HL-60 (cell line): ENCODE measurements around the gene ELFN2.

Experiments used
- DNase-seq, 2 experiments: peaks; one replicate each; pipeline ENCODE4 v3.0.0-alpha.2; 2010 to 2020; ENCODE audit warnings: low read depth in 1 of 2, low spot score in 1 of 2
- H3K27ac ChIP-seq: fragments of 250-450 bp; sonication (Bioruptor Pico); replicated peaks from 2 replicates; pipeline ENCODE4 v1.5.1; 2020; ENCODE audit warnings: mild to moderate bottlenecking, moderate library complexity
- H3K27me3 ChIP-seq: fragments of 250-450 bp; sonication (Bioruptor Pico); 2 replicates; pipeline ENCODE4 v1.5.1; 2021; ENCODE audit warnings: mild to moderate bottlenecking, moderate library complexity; ENCODE audit not compliant: insufficient read depth, poor library complexity, severe bottlenecking
- H3K4me3 ChIP-seq: replicated peaks from 2 replicates; pipeline ENCODE4 v1.5.1; 2011; ENCODE audit warnings: mild to moderate bottlenecking, control low read depth, low read length; ENCODE audit not compliant: insufficient read depth
- GABPA ChIP-seq: IDR thresholded peaks from 2 replicates; pipeline ENCODE4 v1.6.1; 2012; ENCODE audit warnings: low read depth
- POLR2AphosphoS5 ChIP-seq: IDR thresholded peaks from 2 replicates; pipeline ENCODE4 v1.6.1; 2012; ENCODE audit warnings: low read depth
- SPI1 ChIP-seq: IDR thresholded peaks from 2 replicates; pipeline ENCODE4 v1.6.1; 2012; ENCODE audit warnings: low read depth, mild to moderate bottlenecking, borderline replicate concordance
- TF ChIP-seq, protein P1 (sequence below): IDR thresholded peaks from 2 replicates; pipeline ENCODE4 v1.6.1; 2012; ENCODE audit warnings: low read depth; ENCODE audit not compliant: insufficient replicate concordance
- TF ChIP-seq, protein P2 (sequence below): IDR thresholded peaks from one replicate; pipeline ENCODE4 v1.5.1; 2011; ENCODE audit warnings: low read length, control low read depth, inconsistent platforms; ENCODE audit not compliant: insufficient read depth

Gene ELFN2

DNA sequence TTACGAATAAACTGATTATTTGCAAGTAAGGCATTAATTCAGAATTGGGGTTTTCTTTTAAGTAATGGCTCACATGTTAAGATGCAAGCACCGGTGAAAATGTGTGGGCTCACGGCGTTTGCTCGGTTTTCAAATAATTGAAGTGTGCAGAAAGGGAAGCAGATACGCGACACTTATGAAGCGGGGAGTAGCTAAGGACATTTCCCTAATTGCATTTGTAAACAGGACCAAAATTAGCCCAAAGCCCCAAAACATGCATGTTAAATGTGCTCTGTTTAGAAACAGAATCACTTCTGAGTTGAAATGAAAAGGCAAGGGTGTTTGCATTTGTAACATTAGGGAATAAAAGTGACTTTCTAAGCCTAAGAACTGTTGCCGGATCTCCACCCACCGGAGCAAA lies 61.3 kb downstream of the ELFN2 start:
- no peak overlapping the region for H3K27ac ChIP-seq
- DNase-seq = no peak
- H3K27me3 ChIP-seq = no peaks in the 10 kb centered on the region
- TF ChIP-seq POLR2AphosphoS5 (no peak), GABPA (no peak), SPI1 (no peak)
- TF ChIP-seq, protein P1, sequence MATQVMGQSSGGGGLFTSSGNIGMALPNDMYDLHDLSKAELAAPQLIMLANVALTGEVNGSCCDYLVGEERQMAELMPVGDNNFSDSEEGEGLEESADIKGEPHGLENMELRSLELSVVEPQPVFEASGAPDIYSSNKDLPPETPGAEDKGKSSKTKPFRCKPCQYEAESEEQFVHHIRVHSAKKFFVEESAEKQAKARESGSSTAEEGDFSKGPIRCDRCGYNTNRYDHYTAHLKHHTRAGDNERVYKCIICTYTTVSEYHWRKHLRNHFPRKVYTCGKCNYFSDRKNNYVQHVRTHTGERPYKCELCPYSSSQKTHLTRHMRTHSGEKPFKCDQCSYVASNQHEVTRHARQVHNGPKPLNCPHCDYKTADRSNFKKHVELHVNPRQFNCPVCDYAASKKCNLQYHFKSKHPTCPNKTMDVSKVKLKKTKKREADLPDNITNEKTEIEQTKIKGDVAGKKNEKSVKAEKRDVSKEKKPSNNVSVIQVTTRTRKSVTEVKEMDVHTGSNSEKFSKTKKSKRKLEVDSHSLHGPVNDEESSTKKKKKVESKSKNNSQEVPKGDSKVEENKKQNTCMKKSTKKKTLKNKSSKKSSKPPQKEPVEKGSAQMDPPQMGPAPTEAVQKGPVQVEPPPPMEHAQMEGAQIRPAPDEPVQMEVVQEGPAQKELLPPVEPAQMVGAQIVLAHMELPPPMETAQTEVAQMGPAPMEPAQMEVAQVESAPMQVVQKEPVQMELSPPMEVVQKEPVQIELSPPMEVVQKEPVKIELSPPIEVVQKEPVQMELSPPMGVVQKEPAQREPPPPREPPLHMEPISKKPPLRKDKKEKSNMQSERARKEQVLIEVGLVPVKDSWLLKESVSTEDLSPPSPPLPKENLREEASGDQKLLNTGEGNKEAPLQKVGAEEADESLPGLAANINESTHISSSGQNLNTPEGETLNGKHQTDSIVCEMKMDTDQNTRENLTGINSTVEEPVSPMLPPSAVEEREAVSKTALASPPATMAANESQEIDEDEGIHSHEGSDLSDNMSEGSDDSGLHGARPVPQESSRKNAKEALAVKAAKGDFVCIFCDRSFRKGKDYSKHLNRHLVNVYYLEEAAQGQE = no peak
- TF ChIP-seq, protein P2, sequence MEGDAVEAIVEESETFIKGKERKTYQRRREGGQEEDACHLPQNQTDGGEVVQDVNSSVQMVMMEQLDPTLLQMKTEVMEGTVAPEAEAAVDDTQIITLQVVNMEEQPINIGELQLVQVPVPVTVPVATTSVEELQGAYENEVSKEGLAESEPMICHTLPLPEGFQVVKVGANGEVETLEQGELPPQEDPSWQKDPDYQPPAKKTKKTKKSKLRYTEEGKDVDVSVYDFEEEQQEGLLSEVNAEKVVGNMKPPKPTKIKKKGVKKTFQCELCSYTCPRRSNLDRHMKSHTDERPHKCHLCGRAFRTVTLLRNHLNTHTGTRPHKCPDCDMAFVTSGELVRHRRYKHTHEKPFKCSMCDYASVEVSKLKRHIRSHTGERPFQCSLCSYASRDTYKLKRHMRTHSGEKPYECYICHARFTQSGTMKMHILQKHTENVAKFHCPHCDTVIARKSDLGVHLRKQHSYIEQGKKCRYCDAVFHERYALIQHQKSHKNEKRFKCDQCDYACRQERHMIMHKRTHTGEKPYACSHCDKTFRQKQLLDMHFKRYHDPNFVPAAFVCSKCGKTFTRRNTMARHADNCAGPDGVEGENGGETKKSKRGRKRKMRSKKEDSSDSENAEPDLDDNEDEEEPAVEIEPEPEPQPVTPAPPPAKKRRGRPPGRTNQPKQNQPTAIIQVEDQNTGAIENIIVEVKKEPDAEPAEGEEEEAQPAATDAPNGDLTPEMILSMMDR = no peak
- no peak overlapping the region for H3K4me3 ChIP-seq

DNA sequence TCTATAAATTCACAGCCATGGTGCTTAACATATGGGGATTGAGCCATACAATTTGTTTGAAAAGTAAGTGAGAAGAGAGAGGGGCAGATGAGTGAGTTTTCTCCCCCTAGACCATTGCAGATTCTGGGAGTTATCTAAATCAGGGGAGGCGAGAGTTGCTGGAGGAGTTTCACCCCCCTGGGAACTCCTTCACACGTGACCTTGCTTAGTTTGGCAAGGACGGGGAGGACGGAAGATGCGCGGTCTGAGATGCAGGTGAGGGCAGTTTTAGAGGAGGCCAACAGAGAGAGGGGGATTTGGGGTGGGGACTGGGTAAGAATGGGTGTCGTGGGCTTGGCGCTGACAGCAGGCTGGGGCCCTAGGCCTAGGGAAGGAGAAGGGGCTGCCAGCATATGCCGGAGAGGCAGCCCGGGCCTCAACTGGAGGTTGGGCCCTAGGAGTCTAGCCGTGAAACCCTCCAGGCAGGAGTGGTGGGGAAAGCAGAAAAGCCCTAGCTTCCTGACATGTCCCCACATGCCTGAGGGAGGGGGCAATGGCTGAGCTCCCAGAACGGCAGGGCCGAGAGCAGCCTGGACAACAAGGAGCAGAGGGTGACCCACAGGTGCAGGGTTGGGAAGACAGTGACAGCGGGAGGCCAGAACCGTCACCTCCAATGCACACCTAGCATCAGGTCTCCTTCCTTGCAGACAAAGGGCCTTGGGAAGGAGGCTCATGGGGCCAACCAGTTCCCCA lies 63.9 kb downstream of the ELFN2 start:
- H3K27me3 ChIP-seq = no peaks in the 10 kb centered on the region
- DNase-seq = no peak
- TF ChIP-seq, protein P2 = no peak
- TF ChIP-seq, protein P1 = no peak
- TF ChIP-seq SPI1 (no peak), GABPA (no peak), POLR2AphosphoS5 (no peak)
- no peak overlapping the region for H3K27ac ChIP-seq
- H3K4me3 ChIP-seq = no peak overlapping the region

DNA sequence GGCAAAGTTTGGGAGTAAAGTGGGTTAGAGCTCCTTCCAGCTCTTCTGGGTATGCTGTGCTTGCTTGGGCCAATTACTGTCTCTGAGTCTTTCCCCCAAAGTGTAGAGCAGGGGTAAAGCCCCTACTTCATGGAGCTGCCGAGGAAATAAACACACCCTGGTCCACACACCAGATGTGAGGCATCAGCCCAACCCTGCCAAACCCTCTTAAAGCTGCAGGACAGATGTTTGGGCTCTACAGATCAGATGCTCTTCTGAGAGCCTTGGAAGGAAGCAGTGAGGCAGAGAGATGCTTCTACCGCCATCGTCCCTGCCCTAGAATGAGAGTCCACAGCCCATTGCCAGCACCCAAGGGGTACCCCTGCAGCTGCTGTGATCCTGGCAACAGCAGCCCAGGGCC lies 64.7 kb downstream of the ELFN2 start:
- Histone ChIP-seq H3K4me3 (no peak overlapping the region), H3K27me3 (no peaks in the 10 kb centered on the region), H3K27ac (no peak overlapping the region)
- no peak for DNase-seq
- no peak for TF ChIP-seq GABPA
- TF ChIP-seq POLR2AphosphoS5 = no peak
- TF ChIP-seq, protein P1 = no peak
- TF ChIP-seq SPI1 = no peak
- TF ChIP-seq, protein P2 = no peak
